A549 (cell line): Measurements from ENCODE around the gene CCDC7.

Experiments used
- CHD2 ChIP-seq: fragments of 150-350 bp; IDR thresholded peaks from 2 replicates; pipeline ENCODE4 v1.6.1; 2014; ENCODE audit warnings: low read length; ENCODE audit not compliant: partially characterized antibody
- TF ChIP-seq, protein P1 (sequence below): fragments of 250-450 bp; sonication (Bioruptor Pico); IDR thresholded peaks from 2 replicates; pipeline ENCODE4 v1.5.0; 2021; ENCODE audit warnings: mild to moderate bottlenecking, moderate library complexity, borderline replicate concordance

GRCh38 chr10:32684291-32684690, 238.4 kb downstream of the CCDC7 start:
- TF ChIP-seq, protein P1, sequence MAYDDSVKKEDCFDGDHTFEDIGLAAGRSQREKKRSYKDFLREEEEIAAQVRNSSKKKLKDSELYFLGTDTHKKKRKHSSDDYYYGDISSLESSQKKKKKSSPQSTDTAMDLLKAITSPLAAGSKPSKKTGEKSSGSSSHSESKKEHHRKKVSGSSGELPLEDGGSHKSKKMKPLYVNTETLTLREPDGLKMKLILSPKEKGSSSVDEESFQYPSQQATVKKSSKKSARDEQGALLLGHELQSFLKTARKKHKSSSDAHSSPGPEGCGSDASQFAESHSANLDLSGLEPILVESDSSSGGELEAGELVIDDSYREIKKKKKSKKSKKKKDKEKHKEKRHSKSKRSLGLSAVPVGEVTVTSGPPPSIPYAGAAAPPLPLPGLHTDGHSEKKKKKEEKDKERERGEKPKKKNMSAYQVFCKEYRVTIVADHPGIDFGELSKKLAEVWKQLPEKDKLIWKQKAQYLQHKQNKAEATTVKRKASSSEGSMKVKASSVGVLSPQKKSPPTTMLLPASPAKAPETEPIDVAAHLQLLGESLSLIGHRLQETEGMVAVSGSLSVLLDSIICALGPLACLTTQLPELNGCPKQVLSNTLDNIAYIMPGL (CRISPR knock-in tag): no peak
- TF ChIP-seq CHD2: no peak
